Activated naive CD4-positive, alpha-beta T cell treated with anti-CD3 and anti-CD28 coated beads, Interleukin-2, amount 50 U/mL, for 16 hours (primary cell): ENCODE data around the gene VWA3A.
A peak's percentile ranks its signal among the peaks of the same experiment; 100 is the strongest.
"Not testable (repeated sequence)": the region's sequence is repeated elsewhere in the genome, so short reads cannot be mapped to it uniquely, and the experiment has no call there.

Experiments used
- DNase-seq: peaks from one replicate; pipeline ENCODE4 v3.0.0-alpha.2; 2020

The VWA3A gene

DNA sequence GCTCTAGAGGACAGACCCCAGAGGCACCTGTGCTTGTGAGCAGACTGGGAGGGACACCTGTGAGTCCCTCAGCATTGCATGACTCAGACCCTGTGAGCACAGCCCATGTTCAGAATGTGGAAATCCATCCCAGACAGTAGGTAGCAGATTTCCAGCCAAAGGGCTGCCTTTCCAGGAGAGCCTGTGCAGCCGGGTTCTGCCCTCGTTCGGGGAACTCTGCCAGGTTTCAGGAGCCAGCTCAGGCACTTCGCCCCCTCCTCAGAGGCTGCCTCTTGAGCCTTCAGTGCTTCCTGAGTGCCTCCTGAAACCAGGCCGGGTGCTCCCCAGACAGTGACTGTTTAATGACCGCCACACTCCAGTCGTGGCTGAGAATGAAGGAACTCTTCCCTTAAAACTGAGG, 46.7 kb downstream of the VWA3A start:
- no peak for DNase-seq

- no peak for DNase-seq
Observed at GRCh38 chr16:22139732-22140131, 47.4 kb downstream of the VWA3A start.

- DNase-seq, result no peak
Observed at GRCh38 chr16:22141767-22142166, 49.4 kb downstream of the VWA3A start.

DNA sequence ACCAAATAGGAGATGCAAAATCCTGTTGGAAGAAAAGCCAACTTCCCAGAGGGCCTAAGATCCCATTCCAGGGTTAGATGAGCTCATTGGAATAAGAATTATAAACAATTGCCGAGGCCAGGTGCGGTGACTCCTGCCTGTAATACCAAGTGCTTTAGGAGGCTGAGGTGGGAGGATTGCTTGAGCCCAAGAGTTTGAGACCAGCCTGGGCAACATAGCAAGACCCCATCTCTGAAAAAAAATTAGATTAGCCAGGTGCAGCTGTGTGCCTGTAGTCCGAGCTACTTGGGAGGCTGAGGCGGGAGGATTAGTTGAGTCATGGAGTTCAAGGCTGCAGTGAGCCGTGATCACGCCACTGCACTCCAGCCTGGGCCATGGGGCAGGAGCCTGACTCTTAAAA, 52.2 kb downstream of the VWA3A start:
- DNase-seq, result no peak

DNA sequence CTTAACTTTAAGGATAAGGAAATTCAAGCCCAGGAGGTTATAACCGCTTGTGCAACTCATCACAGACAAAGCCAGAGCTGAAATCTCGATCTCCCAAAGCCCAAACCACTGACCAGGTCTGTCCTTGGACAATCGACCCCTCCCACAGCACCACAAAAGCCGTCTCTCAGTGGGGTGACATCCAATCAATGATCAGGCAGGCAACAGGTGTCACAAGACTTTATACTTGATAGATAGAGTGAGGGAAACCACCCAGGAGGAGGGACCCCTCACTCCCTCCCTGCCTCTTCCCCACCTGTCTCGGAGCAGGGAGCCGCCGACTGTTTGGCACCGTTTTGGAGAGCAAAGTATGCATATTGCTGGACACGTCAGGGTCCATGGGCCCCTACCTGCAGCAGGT, 55.5 kb downstream of the VWA3A start:
- no peak for DNase-seq

DNA sequence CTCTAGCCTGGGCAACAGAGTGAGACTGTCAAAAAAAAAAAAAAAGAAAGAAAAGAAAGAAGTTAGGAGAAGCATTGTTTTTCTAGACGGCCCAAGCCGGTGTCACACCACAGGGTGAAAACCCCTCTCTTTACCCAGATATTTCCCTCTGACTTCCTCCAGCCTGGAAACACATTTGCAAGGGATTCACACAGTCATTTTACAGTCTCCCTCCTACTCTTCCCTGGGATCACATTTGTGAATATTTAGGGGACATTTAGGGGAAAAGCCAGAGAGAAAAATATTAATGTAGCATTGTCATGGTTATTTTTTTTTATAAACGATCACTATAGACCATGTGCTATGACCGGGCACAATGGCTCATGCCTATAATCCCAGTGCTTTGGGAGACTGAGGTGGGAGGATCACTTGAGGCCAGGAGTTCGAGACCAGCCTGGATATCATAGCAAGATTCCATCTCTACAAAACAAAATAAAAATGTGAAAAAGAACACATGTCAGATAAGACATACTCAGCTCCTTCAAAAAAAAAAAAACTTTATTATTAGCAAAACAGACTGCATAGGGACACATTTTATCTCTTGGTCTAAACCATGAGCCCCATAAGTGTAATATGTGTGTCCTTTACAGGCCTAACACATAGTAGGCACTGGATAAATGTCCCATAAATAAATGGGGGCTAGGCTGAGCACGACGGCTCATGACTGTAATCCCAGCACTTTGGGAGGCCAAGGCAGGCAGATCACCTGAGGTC, 59.1 kb downstream of the VWA3A start:
- no peak for DNase-seq

- DNase-seq, result no peak
Observed at GRCh38 chr16:22152316-22152715, 60.0 kb downstream of the VWA3A start.

GRCh38 chr16:22153078-22153477, 60.7 kb downstream of the VWA3A start:
- DNase-seq, result not testable (repeated sequence)

DNA sequence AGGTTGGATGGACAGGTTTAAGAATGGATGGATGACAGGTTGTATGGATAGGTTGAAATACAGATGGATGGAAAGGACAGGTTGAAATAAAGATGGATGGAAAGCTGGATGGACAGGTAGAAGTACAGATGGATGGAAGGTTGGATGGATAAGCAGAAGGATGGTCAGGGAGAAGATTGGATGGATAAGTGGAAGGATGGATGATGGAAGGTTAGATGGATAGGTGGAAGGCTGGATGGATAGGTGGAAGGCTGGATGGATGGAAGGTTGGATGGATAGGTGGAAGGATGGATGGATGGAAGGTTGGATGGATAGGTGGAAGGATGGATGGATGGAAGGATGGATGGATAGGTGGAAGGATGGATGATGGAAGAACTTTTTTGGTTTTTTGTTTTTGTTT, 69.1 kb downstream of the VWA3A start:
- DNase-seq, result no peak

DNA sequence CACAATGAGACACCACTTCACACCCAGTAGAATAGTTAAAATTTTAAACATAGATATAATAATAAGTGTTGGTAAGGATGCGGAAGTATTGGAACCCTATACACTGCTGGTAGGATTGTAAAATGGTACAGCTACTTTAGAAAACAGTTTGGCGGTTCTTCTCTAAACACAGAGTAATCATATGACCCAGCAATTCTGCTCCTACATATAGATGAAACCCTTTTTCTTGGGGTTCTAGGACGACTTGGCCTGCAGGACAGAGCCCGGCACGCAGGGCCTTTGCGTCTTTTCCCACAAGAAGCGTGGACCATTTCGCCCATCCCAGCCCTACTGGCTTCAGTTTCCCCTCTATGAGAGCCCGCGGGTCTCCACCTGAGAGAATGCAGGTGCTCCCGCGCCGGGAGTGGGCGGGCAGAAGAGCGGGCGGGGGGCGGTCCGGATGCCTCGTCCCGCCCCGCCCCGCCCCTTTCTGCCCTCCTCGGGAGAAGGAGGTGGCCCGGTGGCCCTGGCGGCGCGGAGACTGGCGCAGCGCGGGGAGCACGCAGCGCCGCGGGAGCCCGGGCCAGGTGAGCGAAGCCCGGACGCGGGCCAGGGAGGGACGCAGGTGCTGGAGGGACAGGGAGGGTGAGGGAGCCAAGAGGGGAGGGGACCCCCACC, 69.8 kb downstream of the VWA3A start, which contains the start of gene SDR42E2:
Gene SDR42E2, plus strand, starts transcription at position 508 of the 657 bp plus-strand sequence. CDS start 3,077 bp downstream, outside the sequence.
- peak; percentile 57 for DNase-seq

DNA sequence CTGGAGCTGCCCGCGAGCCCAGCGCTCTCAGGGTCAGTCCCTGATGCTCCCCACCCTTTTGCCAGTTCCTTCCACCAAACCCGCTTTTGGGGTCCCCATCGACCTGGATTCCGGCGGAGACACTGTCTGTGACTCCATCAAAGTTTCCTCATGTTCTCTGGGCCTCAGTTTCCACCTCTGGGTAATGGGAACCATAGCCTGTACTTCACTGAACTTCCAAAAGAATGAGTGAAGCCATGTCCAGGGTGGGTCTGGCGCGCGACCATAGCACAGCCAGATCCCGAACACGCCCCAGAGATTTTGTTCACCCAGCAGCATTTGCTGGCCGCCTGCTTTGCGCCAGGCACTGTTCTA, 70.3 kb downstream of the VWA3A start:
- DNase-seq, result no peak

- DNase-seq, result no peak
Observed at GRCh38 chr16:22163806-22164205, 71.5 kb downstream of the VWA3A start.

DNA sequence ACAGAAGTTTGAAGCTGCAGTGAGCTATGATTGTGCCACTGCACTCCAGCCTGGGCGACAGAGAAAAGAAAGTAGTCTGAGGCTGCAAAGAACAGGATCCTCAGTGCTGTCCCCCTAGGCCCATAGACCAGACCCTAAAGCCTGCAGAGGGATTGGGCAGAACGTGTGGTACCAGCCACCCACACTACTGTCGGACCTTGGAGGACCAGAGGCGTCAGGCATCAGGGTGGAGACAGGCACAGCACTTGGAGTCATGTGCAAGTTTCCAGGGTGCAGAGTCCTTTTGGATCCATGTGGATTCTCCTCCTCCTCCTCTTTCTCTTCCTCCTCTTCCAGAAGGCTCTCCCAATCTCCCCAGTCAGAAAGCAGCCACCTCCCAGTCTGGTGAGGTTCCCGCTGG, 72.1 kb downstream of the VWA3A start:
- DNase-seq, result no peak

- no peak for DNase-seq
Observed at GRCh38 chr16:22165508-22166285, 73.4 kb downstream of the VWA3A start.

DNA sequence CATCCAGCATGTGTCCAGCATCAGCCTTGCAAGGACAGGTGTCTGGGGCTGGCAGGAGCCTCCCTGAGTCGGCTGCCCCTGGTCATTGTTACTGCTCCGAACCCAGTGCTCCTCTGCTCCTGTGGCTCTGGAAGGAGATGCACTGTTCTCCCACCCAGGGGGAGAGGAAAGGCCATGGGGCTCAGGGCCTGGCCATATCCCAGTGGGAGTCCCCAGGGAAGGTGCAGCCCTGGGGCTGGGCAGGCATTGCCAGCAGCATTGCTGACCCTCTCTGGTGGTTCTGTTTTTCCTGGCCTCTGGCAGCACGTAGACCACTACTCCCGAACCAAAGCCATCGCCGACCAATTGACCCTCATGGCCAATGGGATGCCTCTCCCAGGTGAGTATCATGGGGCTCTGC, 79.6 kb downstream of the VWA3A start:
- DNase-seq, result no peak

DNA sequence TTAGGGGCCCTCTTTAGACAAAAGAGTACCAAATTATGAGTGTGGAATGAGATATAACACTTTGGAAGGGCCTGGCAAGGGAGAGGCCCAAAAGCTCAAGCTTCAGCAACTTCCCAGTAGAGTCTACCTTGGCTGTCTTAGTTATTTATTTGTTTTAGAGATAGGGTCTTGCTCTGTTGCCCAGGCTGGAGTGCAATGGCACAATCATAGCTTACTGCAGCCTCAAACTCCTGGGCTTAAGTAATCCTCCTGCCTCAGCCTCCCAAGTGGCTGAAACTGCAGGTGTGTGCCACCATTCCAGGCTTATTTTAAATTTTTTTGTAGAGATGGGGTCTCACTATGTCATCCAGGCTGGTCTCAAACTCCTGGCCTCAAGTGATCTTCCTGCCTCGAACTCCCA, 80.3 kb downstream of the VWA3A start:
- DNase-seq, result not testable (repeated sequence)

DNA sequence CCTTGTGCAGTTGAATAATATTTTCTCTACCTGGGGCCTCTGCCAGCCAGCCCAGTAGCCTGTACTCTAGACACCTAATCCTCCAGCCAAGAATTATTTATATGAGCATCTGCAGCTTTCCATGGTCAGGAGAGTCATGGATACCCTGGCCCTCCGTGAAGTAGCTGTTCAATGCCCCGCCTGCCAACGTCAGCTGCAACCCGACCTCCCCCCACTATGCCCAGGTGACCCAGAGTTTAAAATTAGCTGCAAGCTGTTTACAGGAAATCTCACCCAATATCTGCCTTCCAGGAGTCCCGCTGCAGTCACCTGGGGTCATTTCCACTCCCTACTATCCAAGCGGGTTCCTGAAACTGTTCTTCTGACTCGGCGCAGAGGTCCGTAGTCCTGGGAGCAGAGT, 82.3 kb downstream of the VWA3A start:
- DNase-seq, result no peak

GRCh38 chr16:22177968-22178930, 85.9 kb downstream of the VWA3A start:
- no peak for DNase-seq

DNA sequence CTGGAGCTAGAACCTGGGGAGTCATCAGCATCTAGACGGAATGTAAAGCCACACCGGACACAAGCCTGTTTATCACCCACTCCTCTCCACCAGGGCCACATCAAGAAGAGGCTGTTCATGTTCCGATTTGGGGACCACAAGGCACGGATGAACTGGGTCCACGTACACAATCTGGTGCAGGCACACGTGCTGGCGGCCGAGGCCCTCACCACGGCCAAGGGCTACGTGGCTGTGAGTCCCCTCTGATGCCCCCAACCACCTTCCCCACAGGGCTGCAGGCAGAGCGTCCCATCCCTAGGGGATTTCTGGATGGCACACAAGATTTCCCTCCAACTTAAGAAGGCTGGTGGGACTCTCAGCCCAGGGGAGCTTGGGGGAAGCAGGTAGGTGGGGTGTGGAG, 89.1 kb downstream of the VWA3A start:
- DNase-seq, result no peak

DNA sequence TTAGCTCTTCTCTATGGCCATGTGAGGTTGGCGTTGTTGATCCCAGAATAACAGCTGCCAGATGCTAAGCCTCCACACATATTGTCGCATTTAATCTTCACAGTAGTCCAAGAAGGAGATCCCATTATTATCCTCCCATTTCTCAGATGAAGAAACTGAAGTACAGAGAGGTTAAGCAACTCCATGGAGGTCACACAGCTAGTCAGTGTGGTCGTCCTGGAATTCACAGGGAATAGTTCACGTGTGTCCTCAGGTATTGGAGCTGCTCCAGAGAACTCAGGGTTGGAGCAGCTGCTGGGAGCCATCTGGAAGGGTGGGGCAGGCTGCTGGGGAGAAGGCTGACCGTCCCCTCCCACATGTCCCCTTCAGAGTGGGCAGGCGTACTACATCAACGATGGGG, 89.5 kb downstream of the VWA3A start:
- no peak for DNase-seq

DNA sequence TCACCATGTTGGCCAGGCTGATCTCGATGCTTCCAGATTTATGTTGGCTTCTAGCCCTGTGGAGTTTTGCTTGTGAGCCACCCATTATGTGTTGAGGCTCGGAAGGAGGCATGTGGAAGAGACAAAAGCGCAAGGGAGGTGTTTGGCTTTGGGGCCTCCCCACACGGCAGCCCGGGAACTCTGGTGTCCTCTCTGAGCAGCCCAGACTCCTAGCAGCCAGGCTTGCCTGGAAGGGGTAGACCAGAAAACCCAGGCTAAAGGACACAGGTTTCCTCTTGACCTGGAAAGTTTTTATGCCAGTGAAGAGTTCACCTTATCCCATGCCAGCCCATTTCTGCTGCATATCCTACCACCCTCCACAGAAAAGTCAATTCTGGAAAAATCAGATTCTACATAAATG, 91.0 kb downstream of the VWA3A start:
- DNase-seq, result no peak

GRCh38 chr16:22183901-22184614, 91.7 kb downstream of the VWA3A start:
- DNase-seq, result no peak
